Cardiac muscle cell (in vitro differentiated cells and primary cell): Measurements from ENCODE around the gene PLA1A. TPM values are rescaled to one million over a fixed set of nuclear protein-coding genes. Genes with fewer than 3 reads are reported as not detected.

Source experiments
- DNase-seq, 2 donors: peaks; one replicate each; pipeline versions ENCODE4 v3.0.0 to v3.0.0-alpha.2; 2010 to 2017; ENCODE audit warnings: low read depth in 1 of 2, low spot score in 1 of 2
- H3K27ac ChIP-seq: fragments of 200-600 bp; sonication (generic); 2 replicates; pipeline ENCODE4 v1.5.1; 2016
- H3K27me3 ChIP-seq: fragments of 200-600 bp; sonication (generic); 2 replicates; pipeline ENCODE4 v1.6.0; 2016; ENCODE audit warnings: control low read depth
- H3K36me3 ChIP-seq: fragments of 200-600 bp; sonication (generic); 2 replicates; pipeline ENCODE4 v1.5.1; 2016; ENCODE audit warnings: control low read depth
- H3K4me1 ChIP-seq: fragments of 200-600 bp; sonication (generic); 2 replicates; pipeline ENCODE4 v1.8.1; 2017; ENCODE audit warnings: low read depth, mild to moderate bottlenecking, mixed run types
- H3K4me3 ChIP-seq: fragments of 200-600 bp; sonication (generic); 2 replicates; pipeline ENCODE4 v1.5.1; 2016; ENCODE audit warnings: mild to moderate bottlenecking
- H3K9me3 ChIP-seq: fragments of 200-600 bp; sonication (generic); 2 replicates; pipeline ENCODE4 v1.5.1; 2017; ENCODE audit warnings: low read depth, mild to moderate bottlenecking, control low read depth
- CTCF ChIP-seq: IDR thresholded peaks from 2 replicates; pipeline ENCODE4 v1.5.1; 2012; ENCODE audit warnings: low read depth, mild to moderate bottlenecking, low read length
- polyA plus RNA-seq: library from polyadenylated mRNA; unstranded; fragments of >200 nt; fragmentation: Nextera tagmentation; extraction: Ambion mirVana; gene quantifications from 2 replicates; pipeline ENCODE4 v1.2.1, GENCODE V29; 2016
- total RNA-seq: library from RNA; depleted of rRNA; stranded (reverse); fragments of >200 nt; gene quantifications from 2 replicates; pipeline ENCODE4 v1.2.3, GENCODE V29; 2016

Gene PLA1A
- total and polyA plus RNA-seq, 2 experiments from 2014 or later = 0.07 TPM; not detected in 1

DNA sequence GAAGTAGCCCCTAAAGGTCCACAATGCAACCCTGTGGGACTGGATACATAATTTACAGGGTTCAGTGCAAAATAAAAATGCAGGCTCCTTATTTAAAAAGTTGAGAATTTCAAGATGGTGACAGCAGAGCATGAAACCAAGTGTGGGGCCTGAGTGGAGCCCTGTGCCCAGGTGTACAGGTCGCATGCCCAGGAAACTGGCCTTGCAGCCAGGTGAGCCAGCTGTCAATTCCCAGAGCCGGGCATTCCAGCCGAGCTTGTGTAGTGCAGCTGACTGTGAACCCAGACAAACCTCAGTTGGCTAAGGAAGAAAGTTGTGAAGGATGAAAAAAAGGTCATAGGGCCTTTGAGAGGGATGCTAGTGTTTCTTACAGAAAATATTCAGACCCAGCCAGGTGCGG, 35.1 kb downstream of the PLA1A start:
- Histone ChIP-seq H3K4me1 (peaks cover 7% of the 10 kb centered on the region), H3K27ac (no peak overlapping the region), H3K27me3 (no peaks in the 10 kb centered on the region), H3K36me3 (no peaks in the 10 kb centered on the region), H3K9me3 (no peaks in the 10 kb centered on the region), H3K4me3 (no peak overlapping the region)
- TF ChIP-seq CTCF = no peak
- no peak for DNase-seq

- no peak for TF ChIP-seq CTCF
Measured at GRCh38 chr3:119635719-119636118, 38.0 kb downstream of the PLA1A start.

GRCh38 chr3:119636249-119636648, 38.6 kb downstream of the PLA1A start:
- TF ChIP-seq CTCF = no peak
- H3K4me1 ChIP-seq = peaks cover 19% of the 10 kb centered on the region
- DNase-seq = peak in 1 of 2 donors; percentile 56
- H3K9me3 ChIP-seq = no peaks in the 10 kb centered on the region
- H3K4me3 ChIP-seq = no peak overlapping the region
- H3K27ac ChIP-seq = peak overlapping the region; percentile 28
- H3K36me3 ChIP-seq = peaks cover 14% of the 10 kb centered on the region
- no peaks in the 10 kb centered on the region for H3K27me3 ChIP-seq

More at GRCh38 chr3:119635719-119636118, 38.0 kb downstream of the PLA1A start:
- H3K4me3 ChIP-seq = no peak overlapping the region
- H3K9me3 ChIP-seq = no peaks in the 10 kb centered on the region
- peaks cover 12% of the 10 kb centered on the region for H3K36me3 ChIP-seq
- H3K27me3 ChIP-seq = no peaks in the 10 kb centered on the region
- peaks cover 19% of the 10 kb centered on the region for H3K4me1 ChIP-seq
- DNase-seq = no peak
- H3K27ac ChIP-seq = peak overlapping the region; percentile 28

DNA sequence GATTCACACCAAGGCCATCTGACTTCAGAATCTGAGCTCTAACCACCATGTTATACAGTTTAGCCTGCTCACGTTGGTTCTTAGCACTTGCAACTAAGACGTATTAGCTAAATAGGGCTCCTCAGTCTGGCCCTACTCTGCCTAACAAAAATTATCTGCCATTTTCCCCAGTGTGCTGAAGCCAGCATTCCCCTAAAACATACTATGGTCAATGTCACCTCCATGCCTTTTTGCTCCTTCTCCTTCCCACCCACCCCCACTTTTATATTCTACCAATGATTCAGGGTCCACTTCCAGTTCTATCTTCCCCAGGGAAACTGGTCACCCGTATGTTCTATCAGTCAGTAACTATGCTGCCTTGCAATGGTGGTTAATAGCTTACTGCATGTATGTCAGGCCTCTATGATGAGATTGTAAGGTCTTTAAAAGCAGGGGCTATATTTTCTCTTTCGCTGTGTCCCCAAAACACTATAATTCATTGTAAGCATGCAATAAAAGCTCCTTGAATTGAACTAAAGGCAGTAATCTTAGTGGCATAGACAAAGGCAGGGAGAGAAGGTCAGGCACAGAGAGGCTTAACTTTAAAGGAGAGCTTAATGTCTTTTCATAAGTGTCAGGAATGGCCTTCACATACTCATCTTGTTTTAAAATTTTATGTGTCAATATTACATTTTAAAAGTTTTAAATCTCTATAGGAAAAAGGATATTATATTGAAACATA, 39.4 kb downstream of the PLA1A start:
- no peak for DNase-seq
- H3K4me1 ChIP-seq = peaks cover 19% of the 10 kb centered on the region
- no peak for TF ChIP-seq CTCF
- H3K4me3 ChIP-seq = no peak overlapping the region
- H3K27me3 ChIP-seq = no peaks in the 10 kb centered on the region
- peak overlapping the region; percentile 28 for H3K27ac ChIP-seq
- H3K9me3 ChIP-seq = no peaks in the 10 kb centered on the region
- peaks cover 22% of the 10 kb centered on the region for H3K36me3 ChIP-seq

DNA sequence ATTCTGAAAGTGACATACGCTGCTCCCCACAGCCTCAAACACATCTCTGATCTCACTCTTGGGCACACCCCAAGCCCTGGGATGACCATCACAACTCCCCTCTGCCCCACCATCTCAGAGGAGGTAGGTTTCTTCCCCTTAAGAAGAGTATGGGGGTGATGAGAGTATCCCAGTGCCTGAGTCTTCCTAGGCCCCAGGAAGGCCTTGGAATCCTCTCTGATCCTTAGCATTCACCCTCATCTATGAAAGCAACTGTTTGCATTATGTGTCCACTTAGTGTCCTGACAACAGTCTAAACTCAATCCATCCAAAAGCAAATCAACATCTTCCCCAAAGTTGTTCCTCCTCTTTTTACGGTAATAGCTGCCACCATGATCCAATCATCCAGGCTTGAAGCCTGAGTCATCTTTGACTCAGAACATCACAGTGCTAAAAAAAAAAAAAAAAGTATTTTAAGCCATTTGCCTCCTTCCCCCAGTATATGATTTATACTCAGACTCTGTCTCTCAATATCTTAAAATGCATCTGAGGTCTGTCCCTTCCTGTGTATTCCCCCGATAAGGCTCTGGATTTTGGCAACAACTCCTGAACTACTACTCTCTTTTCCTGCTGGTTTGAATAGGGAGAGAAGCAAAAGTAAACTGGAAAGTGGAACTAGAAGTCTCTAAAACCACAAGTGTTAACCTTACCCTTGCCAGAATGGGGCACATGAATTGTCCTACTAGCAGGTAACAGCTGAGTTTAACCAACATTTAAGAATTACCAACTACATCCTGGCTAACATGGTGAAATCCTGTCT, 40.2 kb downstream of the PLA1A start:
- Histone ChIP-seq H3K27ac (peak overlapping the region; percentile 28), H3K4me3 (no peak overlapping the region), H3K27me3 (no peaks in the 10 kb centered on the region), H3K4me1 (peaks cover 12% of the 10 kb centered on the region), H3K36me3 (peaks cover 30% of the 10 kb centered on the region), H3K9me3 (no peaks in the 10 kb centered on the region)
- no peak for TF ChIP-seq CTCF
- DNase-seq = peak in 1 of 2 donors; percentile 78
